ENCODE measurements around the gene EGFLAM.

DNA sequence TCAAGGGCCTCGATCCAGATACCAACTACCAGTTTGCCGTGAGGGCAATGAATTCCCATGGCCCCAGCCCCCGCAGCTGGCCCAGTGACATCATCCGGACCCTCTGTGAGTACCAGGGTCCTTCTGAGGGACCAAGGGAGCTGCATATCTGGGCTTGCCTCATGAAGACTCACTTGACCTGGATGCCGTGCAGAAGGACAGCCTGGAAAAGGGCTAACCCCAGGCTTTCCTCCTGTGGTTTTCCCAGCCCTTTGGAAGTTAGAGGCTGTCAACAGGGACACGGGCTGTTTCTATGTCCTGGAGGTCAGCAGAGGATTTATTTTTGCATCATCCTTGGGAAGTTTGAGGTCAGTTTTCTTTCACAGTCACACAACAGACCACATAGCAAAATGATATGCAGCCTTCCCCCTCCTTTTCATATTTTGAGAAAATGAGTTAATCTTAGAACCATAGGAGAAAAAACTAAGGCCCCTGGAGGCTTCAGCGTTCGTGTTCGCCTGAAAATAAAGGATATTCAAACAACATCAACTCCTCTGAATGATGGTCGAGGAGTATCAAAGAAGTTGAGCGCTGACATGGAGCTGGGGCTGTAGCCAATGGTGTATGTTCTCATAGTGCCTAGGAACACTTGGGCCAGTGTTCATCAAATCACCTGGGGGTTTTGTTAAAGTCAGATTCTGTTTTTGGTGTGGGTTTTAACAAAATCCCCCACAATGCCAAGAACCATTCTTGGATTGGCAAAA, 112.2 kb downstream of the EGFLAM start:
- no peak for TF ChIP-seq MXI1 (IDR thresholded peaks at IDR 0.05; ENCODE audit: borderline replicate concordance, low read depth, low read length)
- TF ChIP-seq, protein P1, sequence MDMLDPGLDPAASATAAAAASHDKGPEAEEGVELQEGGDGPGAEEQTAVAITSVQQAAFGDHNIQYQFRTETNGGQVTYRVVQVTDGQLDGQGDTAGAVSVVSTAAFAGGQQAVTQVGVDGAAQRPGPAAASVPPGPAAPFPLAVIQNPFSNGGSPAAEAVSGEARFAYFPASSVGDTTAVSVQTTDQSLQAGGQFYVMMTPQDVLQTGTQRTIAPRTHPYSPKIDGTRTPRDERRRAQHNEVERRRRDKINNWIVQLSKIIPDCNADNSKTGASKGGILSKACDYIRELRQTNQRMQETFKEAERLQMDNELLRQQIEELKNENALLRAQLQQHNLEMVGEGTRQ (IDR thresholded peaks at IDR 0.05; ENCODE audit: low read depth, low read length): no peak
- TF ChIP-seq, protein P2, sequence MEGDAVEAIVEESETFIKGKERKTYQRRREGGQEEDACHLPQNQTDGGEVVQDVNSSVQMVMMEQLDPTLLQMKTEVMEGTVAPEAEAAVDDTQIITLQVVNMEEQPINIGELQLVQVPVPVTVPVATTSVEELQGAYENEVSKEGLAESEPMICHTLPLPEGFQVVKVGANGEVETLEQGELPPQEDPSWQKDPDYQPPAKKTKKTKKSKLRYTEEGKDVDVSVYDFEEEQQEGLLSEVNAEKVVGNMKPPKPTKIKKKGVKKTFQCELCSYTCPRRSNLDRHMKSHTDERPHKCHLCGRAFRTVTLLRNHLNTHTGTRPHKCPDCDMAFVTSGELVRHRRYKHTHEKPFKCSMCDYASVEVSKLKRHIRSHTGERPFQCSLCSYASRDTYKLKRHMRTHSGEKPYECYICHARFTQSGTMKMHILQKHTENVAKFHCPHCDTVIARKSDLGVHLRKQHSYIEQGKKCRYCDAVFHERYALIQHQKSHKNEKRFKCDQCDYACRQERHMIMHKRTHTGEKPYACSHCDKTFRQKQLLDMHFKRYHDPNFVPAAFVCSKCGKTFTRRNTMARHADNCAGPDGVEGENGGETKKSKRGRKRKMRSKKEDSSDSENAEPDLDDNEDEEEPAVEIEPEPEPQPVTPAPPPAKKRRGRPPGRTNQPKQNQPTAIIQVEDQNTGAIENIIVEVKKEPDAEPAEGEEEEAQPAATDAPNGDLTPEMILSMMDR (conservative IDR thresholded peaks at IDR 0.05; ENCODE audit: low read depth, low read length): no peak
- TF ChIP-seq FOS (IDR thresholded peaks at IDR 0.05; ENCODE audit: low read depth, low read length): no peak
- TF ChIP-seq CEBPB (IDR thresholded peaks at IDR 0.05; ENCODE audit: low read depth, low read length): no peak
- no peak for TF ChIP-seq POLR2A (IDR thresholded peaks at IDR 0.05; ENCODE audit: low read depth, low read length)
- no peak for TF ChIP-seq RFX5 (IDR thresholded peaks at IDR 0.05; ENCODE audit: low read depth, low read length)
- no peak for TF ChIP-seq RCOR1 (IDR thresholded peaks at IDR 0.05; ENCODE audit: insufficient replicate concordance, low read length)
- TF ChIP-seq MAFK (IDR thresholded peaks at IDR 0.05; ENCODE audit: low read depth, low read length): no peak
- TF ChIP-seq SMC3 (IDR thresholded peaks at IDR 0.05; ENCODE audit: low read depth, low read length): no peak
- TF ChIP-seq RAD21 (IDR thresholded peaks at IDR 0.05; ENCODE audit: low read length): no peak
- no peak for TF ChIP-seq BHLHE40 (IDR thresholded peaks at IDR 0.05; ENCODE audit: low read depth, low read length)
- TF ChIP-seq CHD1 (IDR thresholded peaks at IDR 0.05; ENCODE audit: low read depth, low read length): no peak
- no peak for TF ChIP-seq NFE2L2 (IDR thresholded peaks at IDR 0.05; ENCODE audit: low read depth, low read length)

All from IMR-90 (cell line).